GM21423 (cell line): ENCODE results near the gene SLC25A25.
"Not testable (repeated sequence)": the region's sequence is repeated elsewhere in the genome, so short reads cannot be mapped to it uniquely, and the experiment has no call there.

Source experiments
- ATAC-seq: cut with Tn5 transposase; IDR thresholded peaks from one replicate; pipeline ENCODE4 v1.9.1; 2021; ENCODE audit warnings: mild to moderate bottlenecking, moderate library complexity; ENCODE audit not compliant: unreplicated experiment

SLC25A25 gene

GRCh38 chr9:128051932-128052709, 15.9 kb upstream of the SLC25A25 start:
- no peak for ATAC-seq

GRCh38 chr9:128053560-128053959, 14.5 kb upstream of the SLC25A25 start:
- ATAC-seq: no peak

GRCh38 chr9:128054087-128054486, 13.9 kb upstream of the SLC25A25 start:
- ATAC-seq: no peak

- ATAC-seq: no peak
These were observed 12.5 kb upstream of the SLC25A25 start for GRCh38 chr9:128055344-128056040.

- no peak for ATAC-seq
These were observed 11.9 kb upstream of the SLC25A25 start for GRCh38 chr9:128056086-128056485.

GRCh38 chr9:128056887-128057723, 10.9 kb upstream of the SLC25A25 start:
- ATAC-seq: no peak

GRCh38 chr9:128057724-128058409, 10.2 kb upstream of the SLC25A25 start:
- no peak for ATAC-seq

- ATAC-seq: no peak
These were observed 8.6 kb upstream of the SLC25A25 start for GRCh38 chr9:128059365-128059983.

- ATAC-seq: no peak
These were observed 6.6 kb upstream of the SLC25A25 start for GRCh38 chr9:128061275-128061960.

- ATAC-seq: no peak
These were observed 5.8 kb upstream of the SLC25A25 start for GRCh38 chr9:128062279-128062678.

- ATAC-seq: no peak
These were observed 4.9 kb upstream of the SLC25A25 start for GRCh38 chr9:128062846-128063831.

GRCh38 chr9:128065907-128066712, 1.9 kb upstream of the SLC25A25 start:
- ATAC-seq: no peak

GRCh38 chr9:128066713-128067644, 1.1 kb upstream of the SLC25A25 start, which contains the start of gene NAIF1:
Gene NAIF1, minus strand, starts transcription at chr9:128067320. Its CDS starts 219 bp downstream, at chr9:128067101.
- peak; percentile 55 for ATAC-seq

GRCh38 chr9:128068386-128069205, 564 bp downstream of the SLC25A25 start:
- ATAC-seq: peak; percentile 2

- no peak for ATAC-seq
These were observed 2.8 kb downstream of the SLC25A25 start for GRCh38 chr9:128070874-128071273.

GRCh38 chr9:128071475-128071874, 3.4 kb downstream of the SLC25A25 start:
- not testable (repeated sequence) for ATAC-seq
